Measurements from ENCODE around the gene PRPSAP1.

Gene PRPSAP1, protein sequence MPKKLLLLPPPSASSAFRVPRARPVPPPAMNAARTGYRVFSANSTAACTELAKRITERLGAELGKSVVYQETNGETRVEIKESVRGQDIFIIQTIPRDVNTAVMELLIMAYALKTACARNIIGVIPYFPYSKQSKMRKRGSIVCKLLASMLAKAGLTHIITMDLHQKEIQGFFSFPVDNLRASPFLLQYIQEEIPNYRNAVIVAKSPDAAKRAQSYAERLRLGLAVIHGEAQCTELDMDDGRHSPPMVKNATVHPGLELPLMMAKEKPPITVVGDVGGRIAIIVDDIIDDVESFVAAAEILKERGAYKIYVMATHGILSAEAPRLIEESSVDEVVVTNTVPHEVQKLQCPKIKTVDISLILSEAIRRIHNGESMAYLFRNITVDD

DNA sequence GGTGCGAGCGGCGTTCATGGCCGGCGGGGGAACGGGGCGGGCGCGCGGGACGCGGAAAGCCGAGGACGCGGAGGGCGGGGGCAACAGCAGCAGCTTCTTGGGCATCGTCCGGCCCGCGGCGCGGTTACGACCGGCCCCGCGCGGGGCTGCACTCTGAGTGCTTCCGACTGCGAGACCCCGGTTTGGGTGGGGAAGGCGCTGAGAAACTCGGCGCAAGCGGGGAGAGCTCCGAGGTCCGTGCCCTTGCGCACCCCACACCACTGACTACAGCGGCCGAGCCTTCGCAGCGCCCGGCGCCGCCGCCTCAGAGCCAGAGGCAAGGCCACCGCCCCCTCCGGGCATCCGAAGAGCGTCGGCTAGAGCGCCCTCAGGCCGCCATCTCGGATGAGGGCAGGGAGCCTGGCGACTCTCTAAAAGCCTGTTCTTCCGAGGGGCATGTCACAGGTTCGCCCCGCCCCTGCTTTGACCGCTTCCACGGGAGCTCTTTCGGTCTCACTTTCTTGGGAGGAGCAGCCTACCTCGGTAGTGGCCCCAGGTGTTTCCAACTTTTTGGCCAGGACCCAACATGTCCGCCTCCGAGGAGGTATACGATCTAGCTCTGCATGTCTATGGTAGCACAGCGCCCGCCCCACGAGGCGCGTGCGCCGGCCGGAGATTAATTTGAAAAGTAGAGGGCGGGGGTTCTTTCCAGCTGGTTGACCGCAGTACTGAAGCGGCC lies at the start of gene PRPSAP1:
TSS of gene PRPSAP1 (minus strand) at position 318 of the 718 bp plus-strand sequence. CDS start at position 105, 213 bp downstream.
- Mint-ChIP-seq H3K36me3 (ENCODE audit: low read depth) (peaks cover 15% of the 10 kb centered on the region), H3K27me3 (ENCODE audit: low read depth, poor library complexity) (peaks cover 9% of the 10 kb centered on the region), H3K4me1 (peaks cover 29% of the 10 kb centered on the region), H3K27ac (peak within 1 kb of the TSS; percentile 100), H3K4me3 (peak within 1 kb of the TSS; percentile 90), H3K9me3 (no peaks in the 10 kb centered on the region)
- TF ChIP-seq, protein P1, sequence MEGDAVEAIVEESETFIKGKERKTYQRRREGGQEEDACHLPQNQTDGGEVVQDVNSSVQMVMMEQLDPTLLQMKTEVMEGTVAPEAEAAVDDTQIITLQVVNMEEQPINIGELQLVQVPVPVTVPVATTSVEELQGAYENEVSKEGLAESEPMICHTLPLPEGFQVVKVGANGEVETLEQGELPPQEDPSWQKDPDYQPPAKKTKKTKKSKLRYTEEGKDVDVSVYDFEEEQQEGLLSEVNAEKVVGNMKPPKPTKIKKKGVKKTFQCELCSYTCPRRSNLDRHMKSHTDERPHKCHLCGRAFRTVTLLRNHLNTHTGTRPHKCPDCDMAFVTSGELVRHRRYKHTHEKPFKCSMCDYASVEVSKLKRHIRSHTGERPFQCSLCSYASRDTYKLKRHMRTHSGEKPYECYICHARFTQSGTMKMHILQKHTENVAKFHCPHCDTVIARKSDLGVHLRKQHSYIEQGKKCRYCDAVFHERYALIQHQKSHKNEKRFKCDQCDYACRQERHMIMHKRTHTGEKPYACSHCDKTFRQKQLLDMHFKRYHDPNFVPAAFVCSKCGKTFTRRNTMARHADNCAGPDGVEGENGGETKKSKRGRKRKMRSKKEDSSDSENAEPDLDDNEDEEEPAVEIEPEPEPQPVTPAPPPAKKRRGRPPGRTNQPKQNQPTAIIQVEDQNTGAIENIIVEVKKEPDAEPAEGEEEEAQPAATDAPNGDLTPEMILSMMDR (IDR thresholded peaks at IDR 0.05): peak; percentile 27
- DNase-seq: peak; percentile 84

DNA sequence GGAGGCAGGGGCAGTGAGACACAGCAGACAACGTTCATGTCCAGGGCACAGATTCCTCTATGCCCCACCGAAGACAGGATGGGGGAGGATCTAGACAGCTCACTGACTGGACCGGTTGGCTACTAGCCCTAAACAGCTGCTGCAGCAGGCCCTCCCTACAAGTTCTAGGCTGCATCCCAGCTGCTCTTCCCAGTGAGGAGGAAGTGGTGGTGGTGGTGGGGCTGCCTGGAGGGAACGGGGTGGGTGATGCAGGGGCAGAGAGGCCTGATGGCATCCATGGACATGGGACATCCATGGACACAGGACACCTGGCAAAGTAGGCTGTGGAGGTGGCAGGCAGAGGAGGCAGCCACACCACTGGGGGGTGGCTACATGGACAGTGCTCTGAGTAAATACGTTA lies 49.0 kb upstream of the PRPSAP1 start:
- H3K9me3 Mint-ChIP-seq: no peaks in the 10 kb centered on the region
- peaks cover 3% of the 10 kb centered on the region for H3K27me3 Mint-ChIP-seq (ENCODE audit: low read depth, poor library complexity)
- no peak for DNase-seq
- H3K4me3 Mint-ChIP-seq: no peak overlapping the region
- peaks cover 28% of the 10 kb centered on the region for H3K4me1 Mint-ChIP-seq
- TF ChIP-seq, protein P1 (IDR thresholded peaks at IDR 0.05): no peak
- H3K36me3 Mint-ChIP-seq (ENCODE audit: low read depth): peaks cover 65% of the 10 kb centered on the region
- H3K27ac Mint-ChIP-seq: no peak overlapping the region

DNA sequence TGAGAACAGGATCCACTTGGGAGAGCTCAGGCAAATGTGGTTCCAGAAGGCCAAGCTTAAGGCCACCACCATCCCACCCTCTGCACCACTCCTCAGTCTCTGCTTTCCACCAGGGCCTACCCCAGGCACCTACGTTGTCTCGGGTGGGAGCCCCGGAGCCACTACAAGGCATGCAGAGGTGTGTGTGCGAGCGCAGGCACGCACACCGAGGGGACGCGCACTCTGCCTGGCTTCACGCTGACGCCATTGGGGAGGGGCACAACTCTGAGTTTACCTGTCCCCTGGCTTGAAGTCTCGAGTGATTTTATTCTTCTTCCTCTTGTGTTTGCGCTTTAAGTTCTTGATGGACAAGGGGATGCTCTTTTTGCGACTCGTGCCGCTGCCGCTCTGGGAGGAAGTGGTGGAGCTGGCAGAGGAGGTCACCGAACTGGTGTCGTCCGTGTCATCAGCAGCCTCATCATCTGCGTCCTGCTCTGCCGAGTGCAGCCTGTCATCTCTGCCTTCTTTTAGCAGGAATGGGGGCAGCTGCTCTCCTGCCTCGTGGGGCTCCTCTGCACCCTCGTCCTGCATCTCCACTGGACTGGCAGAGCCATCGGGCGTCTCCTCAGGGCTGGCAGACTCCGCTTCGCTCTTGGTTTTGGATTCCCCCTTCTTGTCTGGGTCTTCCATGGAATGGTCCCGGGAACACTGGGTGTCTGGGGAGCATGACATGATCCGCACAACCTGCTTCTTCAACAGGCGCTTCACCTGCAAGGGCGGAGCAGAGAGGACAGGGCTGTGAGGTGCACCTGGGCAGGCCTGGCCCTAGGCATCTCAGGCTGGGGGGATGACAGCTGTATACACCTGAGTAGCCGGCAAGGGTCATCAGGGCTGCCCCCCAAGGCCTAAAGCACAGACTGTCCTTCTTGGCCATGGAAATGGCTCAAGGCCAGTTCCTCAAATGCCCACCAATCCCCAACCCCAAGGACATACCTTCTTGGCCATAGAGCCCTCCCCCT lies 45.8 kb upstream of the PRPSAP1 start:
- DNase-seq: no peak
- Mint-ChIP-seq H3K36me3 (ENCODE audit: low read depth) (peaks cover 65% of the 10 kb centered on the region), H3K4me1 (peaks cover 12% of the 10 kb centered on the region), H3K9me3 (no peaks in the 10 kb centered on the region), H3K4me3 (no peak overlapping the region), H3K27me3 (ENCODE audit: low read depth, poor library complexity) (no peaks in the 10 kb centered on the region), H3K27ac (peak overlapping the region; percentile 48)
- TF ChIP-seq, protein P1 (IDR thresholded peaks at IDR 0.05): no peak

DNA sequence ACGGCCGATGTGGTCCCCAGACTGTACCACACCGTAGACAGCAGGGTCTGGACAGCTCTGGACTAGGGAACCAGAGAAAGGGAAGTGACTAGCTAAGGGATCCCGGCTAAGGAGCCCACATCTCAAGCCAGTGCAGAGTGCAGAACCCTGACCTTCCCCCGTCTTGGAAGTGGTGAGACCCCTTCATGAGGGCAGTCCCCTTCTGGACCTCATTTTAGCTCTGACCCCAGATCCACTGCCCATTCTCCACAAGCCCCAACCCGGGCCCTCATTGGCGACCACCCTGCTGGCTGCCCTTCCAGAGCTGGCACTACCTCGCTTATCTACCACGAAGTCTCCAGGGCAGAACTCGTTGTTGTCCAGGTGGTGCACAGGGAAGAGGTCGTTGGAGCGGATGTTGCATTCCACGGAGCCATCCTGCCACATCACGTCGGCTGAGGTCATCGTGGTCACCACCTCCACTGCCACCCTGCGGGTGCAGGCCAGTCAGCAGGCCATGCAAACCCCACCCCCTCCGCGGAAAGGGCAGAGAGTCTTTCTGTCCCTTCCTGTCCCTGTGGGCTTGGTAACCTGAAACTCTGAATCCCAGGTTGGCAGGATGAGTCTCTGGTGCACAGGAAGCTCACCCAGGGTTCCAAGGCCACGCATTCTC lies 44.9 kb upstream of the PRPSAP1 start:
- no peak overlapping the region for H3K4me3 Mint-ChIP-seq
- H3K4me1 Mint-ChIP-seq: peaks cover 20% of the 10 kb centered on the region
- H3K27ac Mint-ChIP-seq: peak overlapping the region; percentile 25
- H3K36me3 Mint-ChIP-seq (ENCODE audit: low read depth): peaks cover 65% of the 10 kb centered on the region
- no peaks in the 10 kb centered on the region for H3K9me3 Mint-ChIP-seq
- TF ChIP-seq, protein P1 (IDR thresholded peaks at IDR 0.05): no peak
- DNase-seq: no peak
- H3K27me3 Mint-ChIP-seq (ENCODE audit: low read depth, poor library complexity): no peaks in the 10 kb centered on the region
